Forelimb muscle (tissue), 1 donor: ENCODE data around the gene LGALS8. TPM values are rescaled to one million over a fixed set of nuclear protein-coding genes. Genes with fewer than 3 reads are reported as not detected.
"Not testable (repeated sequence)": the region's sequence is repeated elsewhere in the genome, so short reads cannot be mapped to it uniquely, and the experiment has no call there.

ENCODE experiments used
- DNase-seq: peaks from one replicate; pipeline ENCODE4 v3.0.0-alpha.2; 2013; ENCODE audit warnings: low read depth
- polyA plus RNA-seq: library from polyadenylated mRNA; unstranded; fragments of 120-200 nt; gene quantifications from one replicate; pipeline ENCODE4 v1.2.1, GENCODE V29; 2013; ENCODE audit not compliant: insufficient read length

The LGALS8 gene
- polyA plus RNA-seq, 1 donor = 26.8 TPM

- DNase-seq = no peak
These were observed 17.2 kb downstream of the LGALS8 start for GRCh38 chr1:236540813-236541465.

GRCh38 chr1:236541710-236542109, 17.9 kb downstream of the LGALS8 start:
- DNase-seq = no peak

GRCh38 chr1:236543065-236543669, 19.4 kb downstream of the LGALS8 start:
- DNase-seq = no peak

- no peak for DNase-seq
These were observed 21.9 kb downstream of the LGALS8 start for GRCh38 chr1:236545621-236546169.

GRCh38 chr1:236548452-236548851, 24.7 kb downstream of the LGALS8 start:
- no peak for DNase-seq

- no peak for DNase-seq
These were observed 27.4 kb downstream of the LGALS8 start for GRCh38 chr1:236550961-236551851.

- no peak for DNase-seq
These were observed 28.3 kb downstream of the LGALS8 start for GRCh38 chr1:236552096-236552495.

GRCh38 chr1:236552901-236553300, 29.1 kb downstream of the LGALS8 start:
- DNase-seq = no peak

GRCh38 chr1:236553370-236553769, 29.6 kb downstream of the LGALS8 start:
- DNase-seq = no peak

- DNase-seq = no peak
These were observed 32.8 kb downstream of the LGALS8 start for GRCh38 chr1:236556606-236557005.

GRCh38 chr1:236558081-236558480, 34.3 kb downstream of the LGALS8 start:
- no peak for DNase-seq

GRCh38 chr1:236558846-236559245, 35.1 kb downstream of the LGALS8 start:
- no peak for DNase-seq

GRCh38 chr1:236560213-236560771, 36.5 kb downstream of the LGALS8 start:
- no peak for DNase-seq

GRCh38 chr1:236561976-236562375, 38.2 kb downstream of the LGALS8 start:
- DNase-seq = no peak

- DNase-seq = no peak
These were observed 41.7 kb downstream of the LGALS8 start for GRCh38 chr1:236565530-236565929.

- DNase-seq = no peak
These were observed 44.6 kb downstream of the LGALS8 start for GRCh38 chr1:236568285-236568894.

GRCh38 chr1:236575523-236575922, 51.7 kb downstream of the LGALS8 start:
- DNase-seq = no peak

- DNase-seq = no peak
These were observed 52.2 kb downstream of the LGALS8 start for GRCh38 chr1:236576004-236576403.

GRCh38 chr1:236577041-236577440, 53.3 kb downstream of the LGALS8 start:
- DNase-seq = not testable (repeated sequence)

- no peak for DNase-seq
These were observed 54.9 kb downstream of the LGALS8 start for GRCh38 chr1:236578661-236579060.

- not testable (repeated sequence) for DNase-seq
These were observed 56.6 kb downstream of the LGALS8 start for GRCh38 chr1:236580404-236580803.

- DNase-seq = no peak
These were observed 57.7 kb downstream of the LGALS8 start for GRCh38 chr1:236581528-236581927.
